ENCODE data around the gene TFAM.
A peak's percentile ranks its signal among the peaks of the same experiment; 100 is the strongest.

The TFAM gene

DNA sequence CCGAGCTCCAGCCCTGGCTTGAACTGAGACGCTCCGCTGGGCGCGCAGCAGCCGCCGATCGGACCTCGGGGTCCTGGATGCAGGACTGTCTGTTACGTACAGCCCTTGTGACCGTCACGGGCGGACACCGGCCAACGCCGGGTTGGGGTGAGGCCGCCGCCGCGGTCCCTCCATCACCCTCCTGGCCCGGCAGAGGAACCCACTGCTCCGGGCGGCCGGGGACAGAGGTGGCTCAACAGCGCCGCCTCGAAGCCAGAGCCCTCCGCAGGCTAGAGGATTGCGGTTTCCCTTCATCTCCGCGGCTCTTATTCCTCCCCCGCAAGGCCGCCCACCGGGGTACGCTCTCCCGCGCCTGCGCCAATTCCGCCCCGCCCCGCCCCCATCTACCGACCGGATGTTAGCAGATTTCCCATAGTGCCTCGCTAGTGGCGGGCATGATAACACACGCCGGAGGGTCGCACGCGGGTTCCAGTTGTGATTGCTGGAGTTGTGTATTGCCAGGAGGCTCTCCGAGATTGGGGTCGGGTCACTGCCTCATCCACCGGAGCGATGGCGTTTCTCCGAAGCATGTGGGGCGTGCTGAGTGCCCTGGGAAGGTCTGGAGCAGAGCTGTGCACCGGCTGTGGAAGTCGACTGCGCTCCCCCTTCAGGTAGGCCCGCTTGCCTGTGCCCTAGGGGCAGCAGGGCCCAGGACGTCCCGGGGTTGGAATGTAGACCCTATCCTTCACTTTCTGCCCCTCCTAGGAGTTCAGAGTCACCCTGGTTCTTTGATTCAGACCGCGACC lies at the start of gene TFAM:
TSS of gene TFAM (plus strand) at position 412 of the 785 bp plus-strand sequence. CDS start at position 550, 138 bp downstream.
- Histone ChIP-seq H3K36me3 (ENCODE audit: control insufficient read depth, insufficient read depth, low read length) (no peaks in the 10 kb centered on the region), H3K9ac (ENCODE audit: low read length) (peak within 1 kb of the TSS; percentile 85), H3K27me3 (ENCODE audit: control insufficient read depth, insufficient read depth, low read length) (no peaks in the 10 kb centered on the region), H3K4me1 (ENCODE audit: control insufficient read depth, insufficient read depth, low read length) (peaks cover 18% of the 10 kb centered on the region), H3K9me3 (ENCODE audit: control insufficient read depth, low read length) (no peaks in the 10 kb centered on the region), H3K4me3 (ENCODE audit: low read length) (peak within 1 kb of the TSS; percentile 93)

DNA sequence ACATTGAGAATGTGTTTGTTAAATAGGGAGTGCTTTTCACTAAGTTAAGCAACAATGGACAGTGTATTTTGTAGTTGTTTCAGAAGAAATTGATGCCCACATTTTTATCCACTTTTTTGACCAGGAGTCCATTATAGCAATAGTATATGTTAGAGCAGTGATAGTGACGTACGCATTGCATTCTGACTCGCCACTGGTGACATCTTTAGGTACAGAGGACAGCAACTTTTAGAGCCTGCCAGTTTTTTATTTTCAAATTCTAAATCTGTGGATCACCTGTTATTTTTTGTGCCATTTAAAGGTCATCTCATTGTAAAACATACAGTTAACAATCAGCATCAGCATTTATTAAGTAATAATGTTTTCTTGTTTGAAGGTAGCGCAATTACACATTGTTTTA lies 49.0 kb upstream of the TFAM start:
- no peaks in the 10 kb centered on the region for H3K9me3 ChIP-seq (ENCODE audit: control insufficient read depth, low read length)
- H3K9ac ChIP-seq (ENCODE audit: low read length), result no peak overlapping the region
- no peak overlapping the region for H3K4me3 ChIP-seq (ENCODE audit: low read length)
- H3K36me3 ChIP-seq (ENCODE audit: control insufficient read depth, insufficient read depth, low read length), result no peaks in the 10 kb centered on the region
- no peaks in the 10 kb centered on the region for H3K27me3 ChIP-seq (ENCODE audit: control insufficient read depth, insufficient read depth, low read length)
- H3K4me1 ChIP-seq (ENCODE audit: control insufficient read depth, insufficient read depth, low read length), result no peaks in the 10 kb centered on the region

DNA sequence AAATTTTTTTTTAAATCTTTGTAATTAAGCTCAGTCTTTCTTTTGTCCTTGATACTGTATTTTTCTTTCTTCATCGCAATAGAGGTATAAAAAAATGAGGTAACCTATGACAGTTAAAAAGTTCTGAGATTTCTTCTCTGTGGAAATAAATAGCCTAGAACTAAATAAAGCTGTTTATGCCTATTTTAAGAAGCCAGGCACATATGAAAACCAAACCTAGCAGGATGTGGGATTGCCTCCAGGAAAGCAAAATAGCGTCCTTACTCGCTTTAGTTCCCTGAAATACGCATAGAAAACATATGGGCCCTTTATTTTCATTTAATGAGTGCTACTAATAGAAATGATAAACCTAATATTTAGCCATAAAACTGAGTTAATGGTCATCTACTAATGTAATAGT lies 43.8 kb upstream of the TFAM start:
- no peaks in the 10 kb centered on the region for H3K36me3 ChIP-seq (ENCODE audit: control insufficient read depth, insufficient read depth, low read length)
- no peaks in the 10 kb centered on the region for H3K4me1 ChIP-seq (ENCODE audit: control insufficient read depth, insufficient read depth, low read length)
- H3K27me3 ChIP-seq (ENCODE audit: control insufficient read depth, insufficient read depth, low read length), result no peaks in the 10 kb centered on the region
- H3K9ac ChIP-seq (ENCODE audit: low read length), result no peak overlapping the region
- H3K9me3 ChIP-seq (ENCODE audit: control insufficient read depth, low read length), result no peaks in the 10 kb centered on the region
- H3K4me3 ChIP-seq (ENCODE audit: low read length), result no peak overlapping the region

DNA sequence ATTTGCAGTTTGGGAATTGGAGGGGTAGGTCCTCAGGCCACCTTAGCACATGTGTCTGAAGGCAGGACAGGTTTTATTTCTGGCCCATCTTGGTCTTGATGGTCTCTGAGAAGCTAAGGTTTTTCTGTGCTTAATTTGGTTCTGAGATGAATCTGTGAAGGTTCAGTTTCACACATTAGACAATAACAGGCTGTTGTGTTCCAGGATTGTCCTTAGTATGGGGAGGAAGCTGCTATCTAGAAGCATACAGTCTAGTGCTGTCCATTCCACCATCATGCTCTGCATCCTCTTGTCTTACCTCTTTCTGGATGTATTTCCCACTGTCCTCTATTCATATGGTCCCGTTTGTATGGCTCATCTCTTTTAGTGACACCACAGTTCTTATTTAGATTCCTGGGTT lies 43.3 kb upstream of the TFAM start:
- no peaks in the 10 kb centered on the region for H3K27me3 ChIP-seq (ENCODE audit: control insufficient read depth, insufficient read depth, low read length)
- H3K9ac ChIP-seq (ENCODE audit: low read length), result no peak overlapping the region
- H3K9me3 ChIP-seq (ENCODE audit: control insufficient read depth, low read length), result no peaks in the 10 kb centered on the region
- no peaks in the 10 kb centered on the region for H3K4me1 ChIP-seq (ENCODE audit: control insufficient read depth, insufficient read depth, low read length)
- H3K4me3 ChIP-seq (ENCODE audit: low read length), result no peak overlapping the region
- H3K36me3 ChIP-seq (ENCODE audit: control insufficient read depth, insufficient read depth, low read length), result no peaks in the 10 kb centered on the region

DNA sequence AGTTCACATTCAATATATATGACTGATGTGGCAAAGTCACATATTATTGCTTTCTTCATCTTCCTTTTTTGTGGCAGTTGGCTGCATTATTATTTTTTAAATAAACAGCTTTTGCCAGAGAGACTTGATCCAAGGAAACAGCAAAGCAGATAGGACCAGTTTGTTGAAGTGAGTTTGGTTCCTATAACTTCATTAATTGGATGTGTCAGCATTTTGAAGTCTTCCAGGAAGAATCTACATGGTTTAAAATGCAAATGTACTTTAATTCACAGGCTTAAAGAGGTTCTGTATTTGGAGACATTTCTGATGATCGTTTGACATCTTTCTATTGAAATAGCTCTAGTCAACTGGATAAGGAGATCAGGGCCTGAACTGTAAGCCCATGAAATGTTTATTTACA lies 37.2 kb upstream of the TFAM start:
- Histone ChIP-seq H3K4me1 (ENCODE audit: control insufficient read depth, insufficient read depth, low read length) (no peaks in the 10 kb centered on the region), H3K9me3 (ENCODE audit: control insufficient read depth, low read length) (no peaks in the 10 kb centered on the region), H3K4me3 (ENCODE audit: low read length) (no peak overlapping the region), H3K27me3 (ENCODE audit: control insufficient read depth, insufficient read depth, low read length) (no peaks in the 10 kb centered on the region), H3K36me3 (ENCODE audit: control insufficient read depth, insufficient read depth, low read length) (no peaks in the 10 kb centered on the region), H3K9ac (ENCODE audit: low read length) (no peak overlapping the region)

DNA sequence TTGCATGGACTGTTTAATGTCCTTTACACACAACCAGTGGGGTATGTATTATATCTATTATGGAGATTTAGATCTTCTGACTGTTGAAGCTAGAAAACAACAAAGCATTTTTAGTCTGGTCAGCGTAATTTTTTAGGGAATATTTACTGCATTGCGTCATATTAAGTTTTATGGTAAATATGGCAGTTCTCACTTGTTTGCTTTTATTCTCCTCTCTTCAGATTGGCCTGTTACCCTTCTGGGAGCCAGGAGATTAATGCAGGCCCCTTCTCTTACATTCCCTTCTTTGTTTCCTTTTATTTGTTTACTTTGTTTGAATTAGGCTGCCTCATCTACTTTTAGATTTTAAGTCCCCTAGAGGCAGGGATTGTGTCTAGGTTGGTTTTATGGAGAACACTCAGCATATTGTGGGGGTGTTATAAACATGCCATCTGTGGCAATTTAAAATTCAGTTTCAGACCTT lies 36.6 kb upstream of the TFAM start:
- Histone ChIP-seq H3K4me1 (ENCODE audit: control insufficient read depth, insufficient read depth, low read length) (no peaks in the 10 kb centered on the region), H3K36me3 (ENCODE audit: control insufficient read depth, insufficient read depth, low read length) (no peaks in the 10 kb centered on the region), H3K27me3 (ENCODE audit: control insufficient read depth, insufficient read depth, low read length) (no peaks in the 10 kb centered on the region), H3K9ac (ENCODE audit: low read length) (no peak overlapping the region), H3K4me3 (ENCODE audit: low read length) (no peak overlapping the region), H3K9me3 (ENCODE audit: control insufficient read depth, low read length) (no peaks in the 10 kb centered on the region)

DNA sequence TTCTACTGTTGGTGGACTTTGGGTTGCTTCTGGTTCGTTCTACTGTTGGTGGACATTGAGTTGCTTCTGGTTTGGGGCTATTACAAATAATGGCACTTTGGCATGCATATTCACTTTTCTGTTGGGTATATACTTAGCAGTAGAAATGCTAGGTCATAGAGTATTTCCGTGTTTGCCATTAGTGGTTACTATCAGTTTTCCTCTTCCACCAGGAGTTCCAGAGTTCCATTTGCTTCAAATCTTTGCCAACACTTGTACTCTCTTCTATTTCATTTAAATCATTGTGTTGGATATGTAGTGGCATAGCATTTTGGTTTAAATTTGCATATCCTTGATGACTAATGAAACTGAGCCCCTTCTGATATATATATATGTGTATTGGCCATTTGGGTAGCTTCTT lies 35.2 kb upstream of the TFAM start:
- H3K9ac ChIP-seq (ENCODE audit: low read length), result no peak overlapping the region
- H3K4me3 ChIP-seq (ENCODE audit: low read length), result no peak overlapping the region
- no peaks in the 10 kb centered on the region for H3K4me1 ChIP-seq (ENCODE audit: control insufficient read depth, insufficient read depth, low read length)
- no peaks in the 10 kb centered on the region for H3K36me3 ChIP-seq (ENCODE audit: control insufficient read depth, insufficient read depth, low read length)
- no peaks in the 10 kb centered on the region for H3K9me3 ChIP-seq (ENCODE audit: control insufficient read depth, low read length)
- no peaks in the 10 kb centered on the region for H3K27me3 ChIP-seq (ENCODE audit: control insufficient read depth, insufficient read depth, low read length)

DNA sequence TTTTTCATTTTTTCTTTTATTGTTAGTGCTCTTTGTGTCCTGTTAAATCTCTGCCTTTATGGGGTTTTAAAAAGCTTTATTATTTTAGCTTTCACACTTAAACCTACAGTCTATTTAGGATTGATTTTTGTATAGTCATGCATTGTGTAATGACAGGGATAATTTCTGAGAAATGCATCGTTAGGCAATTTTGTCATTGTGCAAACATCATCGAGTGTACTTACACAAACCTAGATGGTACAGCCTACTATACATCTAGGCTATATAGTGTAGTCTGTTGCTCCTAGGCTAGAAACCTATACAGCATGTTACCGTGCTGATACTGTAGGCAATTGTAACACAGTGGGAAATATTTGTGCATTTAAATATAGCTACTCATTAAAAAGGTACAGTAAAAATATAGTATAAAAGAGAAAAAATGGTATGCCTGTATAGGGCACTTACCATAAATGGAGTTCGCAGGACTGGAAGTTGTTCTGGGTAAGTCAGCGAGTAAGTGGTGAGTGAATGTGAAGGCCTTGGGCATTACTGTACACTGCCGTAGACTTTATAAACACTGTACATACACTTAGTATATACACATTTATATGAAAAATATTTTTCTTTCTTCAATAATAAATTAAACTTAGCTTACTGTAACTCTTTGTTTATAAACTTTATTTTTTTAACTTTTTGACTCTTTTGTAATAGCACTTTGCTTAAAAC lies 34.4 kb upstream of the TFAM start:
- Histone ChIP-seq H3K36me3 (ENCODE audit: control insufficient read depth, insufficient read depth, low read length) (no peaks in the 10 kb centered on the region), H3K4me3 (ENCODE audit: low read length) (no peak overlapping the region), H3K4me1 (ENCODE audit: control insufficient read depth, insufficient read depth, low read length) (no peaks in the 10 kb centered on the region), H3K27me3 (ENCODE audit: control insufficient read depth, insufficient read depth, low read length) (no peaks in the 10 kb centered on the region), H3K9me3 (ENCODE audit: control insufficient read depth, low read length) (no peaks in the 10 kb centered on the region), H3K9ac (ENCODE audit: low read length) (no peak overlapping the region)

DNA sequence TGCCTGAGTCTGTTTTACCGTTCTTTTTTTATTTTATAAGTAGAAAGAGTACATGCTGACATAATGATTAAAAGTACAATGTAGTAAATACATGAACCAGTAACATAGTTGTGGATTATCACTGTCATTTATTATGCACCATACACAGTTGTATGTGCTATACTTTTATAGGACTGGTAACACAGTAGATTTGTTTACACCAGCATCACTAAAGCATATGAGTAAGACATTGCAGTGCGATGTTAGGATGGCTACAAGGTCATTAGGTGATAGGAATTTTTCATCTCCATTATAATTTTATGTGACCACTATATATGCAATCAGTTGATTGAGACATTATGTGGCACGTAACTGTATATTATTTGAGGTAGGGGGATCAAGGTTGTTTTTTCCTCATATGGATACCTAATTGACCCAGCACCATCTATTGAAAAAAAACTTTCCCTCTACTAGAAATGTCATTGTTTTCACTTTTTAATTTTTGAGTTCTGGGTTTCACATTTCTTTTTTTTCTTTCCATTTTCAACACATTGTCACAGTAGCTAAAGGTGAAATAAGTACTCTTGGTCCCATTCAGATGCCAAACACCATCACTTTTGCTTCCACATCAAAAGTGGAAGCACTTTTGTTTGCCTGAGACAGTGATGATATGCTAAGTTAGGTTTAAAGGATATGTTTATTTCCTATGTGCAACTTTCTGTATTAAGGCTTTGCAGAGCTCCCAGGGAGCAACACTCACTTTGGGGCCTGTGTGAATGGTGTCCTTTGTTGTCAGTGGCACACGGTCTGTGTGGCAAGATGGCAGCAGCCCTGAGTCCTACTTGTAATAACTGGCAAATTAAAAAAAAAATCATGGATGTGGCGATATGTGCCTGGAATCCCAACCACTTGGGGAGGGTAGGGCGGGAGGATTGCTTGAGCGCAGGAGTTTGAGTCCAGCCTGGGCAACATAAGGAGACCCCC lies 33.3 kb upstream of the TFAM start:
- Histone ChIP-seq H3K9ac (ENCODE audit: low read length) (no peak overlapping the region), H3K36me3 (ENCODE audit: control insufficient read depth, insufficient read depth, low read length) (no peaks in the 10 kb centered on the region), H3K9me3 (ENCODE audit: control insufficient read depth, low read length) (no peaks in the 10 kb centered on the region), H3K4me3 (ENCODE audit: low read length) (no peak overlapping the region), H3K27me3 (ENCODE audit: control insufficient read depth, insufficient read depth, low read length) (no peaks in the 10 kb centered on the region), H3K4me1 (ENCODE audit: control insufficient read depth, insufficient read depth, low read length) (no peaks in the 10 kb centered on the region)

DNA sequence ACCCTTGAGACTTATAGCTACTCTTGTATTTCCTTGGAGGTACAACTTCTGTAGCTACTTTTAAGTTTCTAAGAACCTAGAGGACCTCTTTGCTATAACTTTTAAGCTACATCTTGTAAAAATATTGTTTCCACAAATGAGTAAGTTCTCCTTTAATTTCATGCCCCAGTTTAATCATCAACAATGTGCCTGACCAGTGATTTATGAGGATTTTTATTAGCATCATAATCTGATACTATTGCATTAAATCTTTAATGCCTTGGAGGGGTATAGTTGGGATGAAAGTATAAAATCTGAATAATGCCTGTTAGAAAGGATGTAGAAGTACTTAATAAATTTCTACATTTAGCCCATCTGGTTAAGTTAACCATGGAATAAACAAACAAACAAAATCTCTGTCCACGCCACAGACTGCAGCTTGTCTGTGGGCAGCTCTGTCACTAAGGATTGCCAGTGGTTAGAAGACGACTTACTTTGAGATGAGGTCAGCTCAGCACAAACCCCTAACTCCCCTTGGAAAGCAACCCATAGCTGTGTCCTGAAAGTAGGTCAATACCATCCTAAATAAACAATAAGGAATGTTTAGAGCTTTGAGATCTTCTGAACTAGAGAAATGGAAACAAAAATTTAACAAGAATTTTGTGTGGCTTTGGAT lies 32.1 kb upstream of the TFAM start:
- H3K36me3 ChIP-seq (ENCODE audit: control insufficient read depth, insufficient read depth, low read length), result no peaks in the 10 kb centered on the region
- H3K27me3 ChIP-seq (ENCODE audit: control insufficient read depth, insufficient read depth, low read length), result no peaks in the 10 kb centered on the region
- no peaks in the 10 kb centered on the region for H3K9me3 ChIP-seq (ENCODE audit: control insufficient read depth, low read length)
- no peaks in the 10 kb centered on the region for H3K4me1 ChIP-seq (ENCODE audit: control insufficient read depth, insufficient read depth, low read length)
- H3K9ac ChIP-seq (ENCODE audit: low read length), result no peak overlapping the region
- H3K4me3 ChIP-seq (ENCODE audit: low read length), result no peak overlapping the region

DNA sequence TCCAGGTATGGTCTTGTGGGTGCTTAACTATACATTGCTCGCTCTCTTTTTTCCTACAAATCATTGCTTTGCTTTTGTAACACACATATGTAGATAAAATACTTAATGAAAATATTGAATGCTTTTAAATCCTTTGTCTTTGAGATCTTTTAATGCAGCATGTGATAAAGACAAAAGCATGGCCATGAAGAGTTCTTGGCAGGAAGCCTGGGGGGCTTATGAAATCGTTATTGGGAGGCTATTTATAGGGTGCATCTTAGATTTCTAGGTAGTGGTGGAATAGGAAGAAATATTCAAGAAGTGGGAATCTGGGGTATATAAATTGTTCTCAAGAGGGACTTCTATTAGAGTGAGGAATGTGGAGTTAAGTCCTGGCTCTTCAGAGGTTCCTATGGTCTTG lies 28.5 kb upstream of the TFAM start:
- Histone ChIP-seq H3K27me3 (ENCODE audit: control insufficient read depth, insufficient read depth, low read length) (no peaks in the 10 kb centered on the region), H3K4me3 (ENCODE audit: low read length) (no peak overlapping the region), H3K36me3 (ENCODE audit: control insufficient read depth, insufficient read depth, low read length) (no peaks in the 10 kb centered on the region), H3K4me1 (ENCODE audit: control insufficient read depth, insufficient read depth, low read length) (no peaks in the 10 kb centered on the region), H3K9me3 (ENCODE audit: control insufficient read depth, low read length) (no peaks in the 10 kb centered on the region), H3K9ac (ENCODE audit: low read length) (no peak overlapping the region)
